Fibroblast of the conjunctiva (primary cell): ENCODE results near the gene GFPT2.

Source experiments
- DNase-seq: peaks from one replicate; pipeline ENCODE4 v3.0.0-alpha.2; 2010; ENCODE audit warnings: low read depth

The GFPT2 gene

GRCh38 chr5:180378438-180379344, 25.6 kb upstream of the GFPT2 start:
- no peak for DNase-seq

- no peak for DNase-seq
These were observed 24.5 kb upstream of the GFPT2 start for GRCh38 chr5:180377556-180378197.

GRCh38 chr5:180376511-180376910, 23.4 kb upstream of the GFPT2 start:
- DNase-seq, result no peak

DNA sequence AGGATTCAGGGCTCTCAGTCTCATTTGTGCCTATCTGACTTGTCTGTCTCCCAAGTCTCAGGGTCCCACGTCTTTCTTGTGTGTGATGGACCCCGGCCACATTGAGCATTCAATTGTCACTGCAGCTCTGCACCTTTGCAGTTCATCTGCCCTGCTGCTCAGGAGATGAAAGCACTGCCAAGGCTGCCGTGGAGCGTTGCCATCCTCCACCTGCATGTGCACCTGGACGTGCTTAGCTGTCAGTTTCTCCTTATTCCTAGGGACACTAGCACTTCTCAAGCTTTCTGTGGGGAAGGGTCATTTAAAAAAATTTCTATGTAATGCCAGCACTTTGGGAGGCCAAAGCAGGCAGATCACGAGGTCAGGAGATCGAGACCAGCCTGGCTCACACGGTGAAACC, 22.8 kb upstream of the GFPT2 start:
- no peak for DNase-seq

DNA sequence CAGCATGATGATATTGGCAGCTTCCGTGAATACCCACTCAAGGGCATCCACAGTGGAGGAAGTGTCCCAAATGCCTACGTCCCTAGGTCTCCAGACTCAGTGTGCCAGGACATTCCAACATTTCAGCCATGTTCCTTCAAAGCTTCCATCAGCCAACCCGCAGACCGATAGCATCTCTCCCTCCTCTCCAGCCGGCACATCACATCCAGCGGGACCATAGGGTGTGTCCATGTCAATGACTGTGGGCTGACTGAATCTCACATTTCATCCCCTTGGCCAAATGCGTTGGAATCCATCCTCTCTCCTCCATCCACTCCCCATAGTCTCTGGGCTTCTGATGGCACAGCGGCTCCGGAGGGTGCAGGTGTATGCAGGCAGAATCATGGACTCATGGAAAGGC, 22.2 kb upstream of the GFPT2 start:
- DNase-seq, result no peak

DNA sequence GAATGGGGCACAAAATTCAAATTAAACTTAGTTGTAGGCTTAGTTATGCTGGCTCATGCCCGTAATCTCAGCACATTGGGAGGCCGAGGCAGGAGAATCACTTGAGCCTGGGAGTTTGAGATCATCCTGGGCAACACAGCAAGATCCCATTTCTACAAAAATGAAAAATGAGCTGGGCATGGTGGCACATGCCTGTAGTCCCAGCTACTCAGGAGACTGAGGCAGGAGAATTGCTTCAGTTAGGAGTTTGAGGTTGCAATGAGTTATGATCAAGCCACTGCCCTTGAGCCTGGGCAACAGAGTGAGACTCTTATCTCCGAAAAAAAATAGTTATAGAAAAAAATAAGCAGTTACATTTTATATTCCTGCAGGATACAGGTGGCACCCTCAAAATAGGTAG, 20.7 kb upstream of the GFPT2 start:
- DNase-seq, result no peak

- no peak for DNase-seq
These were observed 20.3 kb upstream of the GFPT2 start for GRCh38 chr5:180373454-180373853.

DNA sequence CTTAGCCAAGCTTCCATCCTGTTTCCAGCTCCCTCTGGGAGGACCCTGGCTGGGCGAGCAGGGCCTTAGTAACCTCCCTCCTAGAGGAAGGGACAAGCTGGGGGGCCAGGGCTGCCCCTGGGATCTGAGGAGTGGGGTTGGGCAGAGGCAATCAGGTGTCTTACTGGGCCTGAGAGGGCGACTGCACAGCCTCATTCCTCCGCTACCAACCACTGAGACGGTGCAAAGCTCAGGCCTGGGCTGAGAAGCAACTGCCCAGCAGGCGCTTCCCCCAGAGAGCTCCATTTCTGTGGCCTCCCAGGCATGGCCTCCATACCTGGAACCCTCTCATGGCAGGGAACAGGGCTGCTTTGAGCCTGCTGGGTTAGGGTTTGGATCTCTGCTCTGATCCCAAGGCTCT, 18.8 kb upstream of the GFPT2 start:
- no peak for DNase-seq

DNA sequence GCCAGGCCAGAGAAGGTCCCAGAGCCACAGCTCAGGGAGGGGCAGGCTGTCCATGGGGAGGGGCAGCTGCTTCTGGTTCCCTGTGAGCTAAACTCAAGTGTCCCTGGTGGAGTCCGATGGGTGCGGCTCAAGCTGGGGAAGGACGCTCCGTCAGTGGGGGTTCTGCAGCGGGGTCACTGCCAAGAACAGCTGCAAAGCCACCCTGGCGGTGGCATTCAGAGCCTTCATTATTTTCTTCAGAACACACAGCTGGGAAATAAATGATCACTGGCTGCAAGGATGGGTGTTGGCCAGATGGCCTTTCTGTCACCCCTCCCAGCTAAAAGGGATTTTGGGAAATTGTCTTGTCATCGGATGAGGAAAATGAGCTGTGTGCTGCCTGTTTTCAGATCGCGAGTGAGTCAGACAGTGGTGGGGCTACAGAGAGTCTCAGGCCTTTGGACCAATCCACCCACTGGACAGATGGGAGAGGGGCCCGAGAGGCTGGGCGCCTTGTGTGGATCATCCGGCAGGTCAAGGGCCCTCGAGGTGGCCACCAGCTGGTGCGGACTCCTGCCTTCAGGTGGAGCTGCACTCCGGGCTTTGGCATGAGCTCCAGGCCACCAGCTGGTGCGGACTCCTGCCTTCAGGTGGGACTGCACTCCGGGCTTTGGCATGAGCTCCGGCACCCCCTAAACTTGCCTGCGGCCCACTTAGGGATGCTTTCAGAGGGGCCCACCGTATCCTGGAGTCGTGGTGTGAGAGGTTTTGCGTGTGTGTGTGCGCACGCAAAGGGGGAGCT, 17.9 kb upstream of the GFPT2 start:
- DNase-seq, result no peak

- no peak for DNase-seq
These were observed 14.9 kb upstream of the GFPT2 start for GRCh38 chr5:180367991-180368390.

- DNase-seq, result no peak
These were observed 14.2 kb upstream of the GFPT2 start for GRCh38 chr5:180367300-180367699.

DNA sequence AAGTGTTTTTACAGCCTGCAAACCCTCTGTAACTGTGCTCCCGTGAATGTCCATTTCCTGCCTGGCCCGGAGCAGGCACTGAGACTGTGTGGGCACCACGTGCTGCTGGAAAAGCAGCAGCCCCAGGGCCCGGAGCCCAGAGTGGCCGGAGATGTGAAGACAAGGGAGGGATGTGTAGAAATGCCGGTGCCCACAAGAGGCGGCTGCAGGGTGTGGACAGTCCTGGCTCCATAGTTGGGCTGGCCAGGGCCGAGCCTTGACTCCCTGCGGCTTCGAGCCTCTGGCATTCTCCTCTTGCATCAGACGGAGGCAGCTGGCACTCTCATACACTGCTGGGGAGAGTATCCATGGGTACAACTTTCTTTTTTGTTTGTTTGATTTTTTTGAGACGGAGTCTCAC, 13.2 kb upstream of the GFPT2 start:
- DNase-seq, result no peak

DNA sequence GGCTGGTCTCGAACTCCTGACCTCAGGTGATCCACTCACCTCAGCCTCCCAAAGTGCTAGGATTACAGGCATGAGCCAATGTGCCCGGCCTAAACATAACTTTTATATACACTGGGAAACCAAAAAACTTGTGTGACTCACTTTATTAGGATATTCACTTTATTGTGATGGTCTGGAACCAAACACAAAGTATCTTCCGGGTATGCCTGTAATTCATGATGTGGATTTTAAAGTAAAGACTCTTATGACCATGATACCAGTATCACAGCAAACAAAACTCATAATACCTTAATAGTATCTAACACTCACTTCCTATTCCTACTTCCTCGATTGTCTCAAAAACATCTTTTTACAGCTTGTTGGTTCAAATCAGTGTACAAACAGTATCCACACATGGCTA, 12.7 kb upstream of the GFPT2 start:
- DNase-seq, result no peak

DNA sequence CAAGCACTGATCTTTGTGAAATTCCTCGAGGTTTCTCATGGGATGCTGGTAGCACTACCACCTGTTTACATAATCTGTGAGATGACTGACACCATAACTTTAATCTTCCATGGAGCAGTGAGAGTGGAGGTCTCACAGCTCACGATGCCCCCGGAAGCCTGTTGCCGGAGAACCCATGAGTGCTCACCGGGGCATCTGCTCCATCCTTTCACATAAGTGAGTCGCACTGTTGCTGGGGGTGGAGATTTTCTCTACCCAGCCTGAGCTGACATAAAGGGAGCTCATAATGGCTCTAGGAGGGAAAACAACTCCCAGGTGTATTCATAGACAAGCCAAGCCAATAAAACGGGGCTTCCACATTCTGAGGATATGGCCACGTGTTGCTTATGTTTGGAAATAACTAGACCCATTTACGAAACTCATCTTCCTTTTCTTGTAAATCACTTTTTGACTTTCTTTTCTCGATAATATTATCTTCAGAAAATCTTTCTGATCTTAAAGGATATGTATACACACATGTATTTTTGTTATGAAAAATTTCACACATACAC, 11.2 kb upstream of the GFPT2 start:
- no peak for DNase-seq

- no peak for DNase-seq
These were observed 7.2 kb upstream of the GFPT2 start for GRCh38 chr5:180360078-180360957.

DNA sequence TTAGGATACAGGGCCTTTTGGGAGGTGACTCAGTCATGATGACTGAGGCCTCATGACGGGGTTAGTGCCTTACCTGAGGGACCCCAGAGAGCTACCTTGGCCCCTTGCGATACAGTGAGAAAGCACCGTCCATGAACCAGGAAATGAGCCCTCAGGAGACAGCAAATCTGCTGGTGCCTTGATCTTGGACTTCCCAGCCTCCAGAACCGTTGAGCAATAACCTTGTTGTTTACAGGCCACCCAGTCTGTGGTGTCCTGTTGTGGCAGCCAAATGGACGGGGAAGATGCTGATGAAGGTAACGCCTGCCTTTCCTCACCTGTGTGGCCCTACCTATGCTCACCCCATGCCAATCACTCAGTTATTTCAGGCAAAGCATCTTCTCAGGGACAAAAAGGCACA, 5.6 kb upstream of the GFPT2 start:
- DNase-seq, result no peak

DNA sequence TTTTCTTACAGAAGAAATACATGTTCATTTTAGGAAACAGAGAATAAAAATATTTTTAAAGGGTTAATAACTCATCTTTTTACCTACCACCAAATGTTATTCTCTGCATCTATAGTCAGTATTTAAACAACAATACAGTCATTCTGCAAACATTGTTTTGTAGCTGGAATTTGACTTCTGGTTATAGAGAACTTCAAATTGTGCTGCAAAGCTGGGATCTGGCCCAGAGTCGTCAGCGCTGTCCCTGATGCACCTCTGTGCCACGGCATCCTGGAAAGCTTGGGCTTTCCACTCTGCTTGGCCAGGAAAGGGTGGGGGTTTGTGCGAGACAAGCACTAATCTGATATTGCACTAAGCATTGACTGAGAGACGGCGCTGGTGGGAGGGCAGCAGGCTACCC, 5.0 kb upstream of the GFPT2 start:
- DNase-seq, result no peak

DNA sequence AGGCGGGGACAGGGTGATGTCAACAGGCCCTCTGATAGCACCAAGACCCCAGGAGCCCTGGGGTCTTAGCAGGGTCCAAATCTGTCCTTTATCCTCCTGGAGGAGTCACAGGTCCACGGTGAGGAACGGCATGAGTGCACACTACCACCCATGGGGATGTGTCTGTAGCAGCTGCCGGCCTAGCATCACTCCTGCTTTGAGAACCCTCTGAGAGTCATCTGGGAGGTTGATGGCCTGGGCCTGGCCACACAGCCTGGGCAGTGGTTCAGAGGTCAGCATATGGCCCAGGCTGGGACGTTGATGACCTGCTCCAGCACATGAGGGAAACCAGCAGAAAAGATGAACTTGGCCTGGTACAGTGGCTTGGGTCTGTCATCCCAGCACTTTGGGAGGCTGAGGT, 1.8 kb upstream of the GFPT2 start:
- no peak for DNase-seq

DNA sequence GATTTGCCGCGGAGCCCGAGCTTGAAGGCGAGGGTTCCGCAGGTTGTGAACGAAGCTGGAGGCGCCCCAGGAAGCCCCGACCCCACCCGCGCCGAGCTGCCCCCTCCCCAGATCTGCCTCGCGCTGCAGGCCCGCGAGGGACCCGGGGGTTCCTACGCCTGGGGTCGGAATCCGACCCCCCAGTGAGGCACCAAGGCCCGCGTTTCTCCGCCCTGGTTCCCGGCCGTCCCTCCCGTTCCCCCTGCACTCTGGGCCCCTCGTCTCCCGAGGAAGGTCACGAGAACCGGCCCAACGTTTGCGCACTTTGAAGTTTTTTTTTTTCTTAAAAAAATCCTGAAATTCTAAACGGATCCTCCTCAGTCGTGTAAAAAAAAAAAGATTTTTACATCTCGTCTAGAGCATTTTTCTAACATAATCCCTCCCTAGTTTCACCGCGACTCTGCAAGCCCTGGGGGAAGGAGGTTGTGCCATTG, 880 bp upstream of the GFPT2 start:
- no peak for DNase-seq

- no peak for DNase-seq
These were observed 754 bp downstream of the GFPT2 start for GRCh38 chr5:180352116-180353047.
